ENCODE data around the gene LCORL. TPM values are rescaled to one million over a fixed set of nuclear protein-coding genes. Genes with fewer than 3 reads are reported as not detected.

Gene LCORL
- total and polyA plus RNA-seq, 2 of the 4 experiments (the other 2 are of a cell fraction), result 2.1 to 5.0 TPM

GRCh38 chr4:17898553-17899055, 123.0 kb downstream of the LCORL start:
- no peak for DNase-seq
- dilution Hi-C loops (cut with HindIII; ENCODE audit: low sequenced_read_pairs, unreplicated experiment) (no loop called here), intact Hi-C loops (cut with micrococcal nuclease) (no loop called here), in situ Hi-C loops (cut with MboI; ENCODE audit: low sequenced_read_pairs) (no loop called here)
- Histone ChIP-seq H3K79me1 (ENCODE audit: low read depth in 1 of 2, low read length in 2 of 2) (no peaks in the 10 kb centered on the region), H2BK15ac (ENCODE audit: low read depth, low read length) (no peak overlapping the region), H2BK5ac (ENCODE audit: low read depth, low read length, poor library complexity, severe bottlenecking) (no peak overlapping the region), H3K4me1 (ENCODE audit: control insufficient read depth, insufficient read depth, low read length) (no peaks in the 10 kb centered on the region), H4K20me1 (ENCODE audit: insufficient read depth, low read length) (no peaks in the 10 kb centered on the region), H3K14ac (replicated peaks; ENCODE audit: low read depth, low read length) (no peak overlapping the region), H3K9me1 (ENCODE audit: insufficient read depth, low read length) (no peaks in the 10 kb centered on the region), H2AFZ (replicated peaks; ENCODE audit: low read length, poor library complexity) (no peak overlapping the region), H2AK9ac (replicated peaks; ENCODE audit: low read depth, low read length, poor library complexity) (no peak overlapping the region), H4K5ac (ENCODE audit: low read depth, low read length) (no peak overlapping the region), H3K18ac (ENCODE audit: low read depth, low read length) (no peak overlapping the region), H4K91ac (ENCODE audit: insufficient read depth, low read depth, low read length) (no peak overlapping the region), H3K4me3 (ENCODE audit: insufficient read depth, low read depth, low read length) (no peak overlapping the region), H2BK120ac (ENCODE audit: low read depth, low read length) (no peak overlapping the region), H2AK5ac (ENCODE audit: low read depth, low read length) (no peak overlapping the region), H3K9ac (ENCODE audit: low read depth, low read length) (no peak overlapping the region), H3K36me3 (ENCODE audit: control insufficient read depth, insufficient read depth, low read length) (peaks cover 2% of the 10 kb centered on the region; the same call in 1 of the 2 replicates), H3K9me3 (ENCODE audit: control insufficient read depth, insufficient read depth, low read length) (no peaks in the 10 kb centered on the region), H4K8ac (ENCODE audit: low read depth in 2 of 2, low read length in 2 of 2) (no peak overlapping the region), H3K4me2 (ENCODE audit: low read depth, low read length) (no peak overlapping the region), H3K27ac (ENCODE audit: insufficient read depth, low read length) (no peak overlapping the region), H3K56ac (ENCODE audit: extremely low read depth, insufficient read depth, low read length) (no peak overlapping the region), H3K27me3 (ENCODE audit: control insufficient read depth, insufficient read depth, low read length) (no peaks in the 10 kb centered on the region), H3K4ac (ENCODE audit: low read depth, low read length) (no peak overlapping the region), H3K23ac (ENCODE audit: low read depth, low read length) (no peak overlapping the region), H2BK20ac (ENCODE audit: low read depth, low read length) (no peak overlapping the region)
- no peak for ATAC-seq (ENCODE audit: low read depth)
- no TSS peak for BruUV-seq (replicated peaks)
- ChIA-PET CTCF (no interaction called here), POLR2A (ENCODE audit: unreplicated experiment) (no interaction called here)
- TF ChIP-seq MAFK (IDR thresholded peaks at IDR 0.05; ENCODE audit: low read depth, low read length) (no peak), FOS (IDR thresholded peaks at IDR 0.05; ENCODE audit: low read depth, low read length) (no peak), CHD1 (IDR thresholded peaks at IDR 0.05; ENCODE audit: low read depth, low read length) (no peak), MAZ (IDR thresholded peaks at IDR 0.05; ENCODE audit: borderline replicate concordance, low read depth, low read length) (no peak), RCOR1 (IDR thresholded peaks at IDR 0.05; ENCODE audit: insufficient replicate concordance, low read length) (no peak), USF2 (IDR thresholded peaks at IDR 0.05; ENCODE audit: low read depth, low read length) (no peak), RAD21 (IDR thresholded peaks at IDR 0.05; ENCODE audit: low read length) (no peak), SMC3 (IDR thresholded peaks at IDR 0.05; ENCODE audit: low read depth, low read length) (no peak), CEBPB (IDR thresholded peaks at IDR 0.05; ENCODE audit: low read depth, low read length) (no peak), NFE2L2 (IDR thresholded peaks at IDR 0.05; ENCODE audit: low read depth, low read length) (no peak), ELK1 (IDR thresholded peaks at IDR 0.05; ENCODE audit: borderline replicate concordance, low read depth, low read length) (no peak), CTCF (conservative IDR thresholded peaks at IDR 0.05; ENCODE audit: low read depth, low read length) (no peak), POLR2A (IDR thresholded peaks at IDR 0.05; ENCODE audit: low read depth, low read length) (no peak)
- WGBS, 2 experiments (ENCODE audit: extremely low coverage in 2 of 2, insufficient read length in 1 of 2), result no CpG with 5 or more reads among the region's 2 CpGs
